Measurements from ENCODE around the gene RNF8. TPM values are rescaled to one million over a fixed set of nuclear protein-coding genes. Genes with fewer than 3 reads are reported as not detected.

The RNF8 gene
- total RNA-seq, 1 experiment from 2014 or later, result 35.9 TPM

DNA sequence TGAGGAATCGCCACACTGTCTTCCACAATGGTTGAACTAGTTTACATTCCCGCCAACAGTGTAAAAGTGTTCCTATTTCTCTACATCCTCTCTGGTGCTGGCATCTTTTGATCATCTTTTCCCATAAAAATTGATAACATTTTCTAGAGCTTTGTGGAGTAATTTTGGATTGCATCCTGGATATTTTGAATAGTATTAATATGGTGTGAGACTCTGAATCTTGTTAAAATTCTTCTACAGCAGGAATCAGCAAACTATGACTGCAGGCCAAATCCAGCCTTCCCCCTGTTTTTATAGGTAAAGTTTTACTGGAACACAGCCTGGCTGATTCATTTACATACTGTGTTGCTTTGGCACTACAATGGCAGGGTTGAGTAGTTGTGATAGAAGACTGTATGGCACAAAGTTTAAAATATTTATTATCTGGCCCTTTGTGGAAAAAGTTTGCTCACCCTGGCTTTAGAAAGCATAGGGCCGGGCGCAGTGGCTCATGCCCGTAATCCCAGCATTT is 15.0 kb upstream of the RNF8 start (continued):
- TF ChIP-seq, protein P1, sequence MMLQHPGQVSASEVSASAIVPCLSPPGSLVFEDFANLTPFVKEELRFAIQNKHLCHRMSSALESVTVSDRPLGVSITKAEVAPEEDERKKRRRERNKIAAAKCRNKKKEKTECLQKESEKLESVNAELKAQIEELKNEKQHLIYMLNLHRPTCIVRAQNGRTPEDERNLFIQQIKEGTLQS (CRISPR knock-in tag; conservative IDR thresholded peaks at IDR 0.05), result no peak
- TF ChIP-seq, protein P2, sequence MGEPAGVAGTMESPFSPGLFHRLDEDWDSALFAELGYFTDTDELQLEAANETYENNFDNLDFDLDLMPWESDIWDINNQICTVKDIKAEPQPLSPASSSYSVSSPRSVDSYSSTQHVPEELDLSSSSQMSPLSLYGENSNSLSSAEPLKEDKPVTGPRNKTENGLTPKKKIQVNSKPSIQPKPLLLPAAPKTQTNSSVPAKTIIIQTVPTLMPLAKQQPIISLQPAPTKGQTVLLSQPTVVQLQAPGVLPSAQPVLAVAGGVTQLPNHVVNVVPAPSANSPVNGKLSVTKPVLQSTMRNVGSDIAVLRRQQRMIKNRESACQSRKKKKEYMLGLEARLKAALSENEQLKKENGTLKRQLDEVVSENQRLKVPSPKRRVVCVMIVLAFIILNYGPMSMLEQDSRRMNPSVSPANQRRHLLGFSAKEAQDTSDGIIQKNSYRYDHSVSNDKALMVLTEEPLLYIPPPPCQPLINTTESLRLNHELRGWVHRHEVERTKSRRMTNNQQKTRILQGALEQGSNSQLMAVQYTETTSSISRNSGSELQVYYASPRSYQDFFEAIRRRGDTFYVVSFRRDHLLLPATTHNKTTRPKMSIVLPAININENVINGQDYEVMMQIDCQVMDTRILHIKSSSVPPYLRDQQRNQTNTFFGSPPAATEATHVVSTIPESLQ (CRISPR knock-in tag; IDR thresholded peaks at IDR 0.05), result no peak
- TF ChIP-seq NR2C2 (CRISPR knock-in tag; IDR thresholded peaks at IDR 0.05) (no peak), ZNF263 (CRISPR knock-in tag; IDR thresholded peaks at IDR 0.05; ENCODE audit: low read depth) (no peak), PRRX2 (CRISPR knock-in tag; IDR thresholded peaks at IDR 0.05) (no peak), CREM (CRISPR knock-in tag; IDR thresholded peaks at IDR 0.05) (no peak)

GRCh38 chr6:37339741-37340638 is 13.8 kb upstream of the RNF8 start:
- ChIA-PET CTCF (interaction anchor here (0.6 to 1.6 kb wide), 2 partner anchors 14 to 708 kb away, joined by 3 to 4 read pairs; no protein-coding TSS in a partner anchor), POLR2A (no interaction called here)
- Mint-ChIP-seq H3K36me3 (no peaks in the 10 kb centered on the region), H3K27me3 (ENCODE audit: low read depth) (no peaks in the 10 kb centered on the region), H3K4me1 (no peaks in the 10 kb centered on the region), H3K4me3 (no peak overlapping the region), H3K27ac (no peak overlapping the region), H3K9me3 (0 out of 2 replicates have a peak, but pooled peaks cover 3% of the 10 kb centered on the region)
- DNase-seq (ENCODE audit: low spot score), result no peak
- ATAC-seq, result no peak
- TF ChIP-seq MYBL2 (CRISPR knock-in tag; IDR thresholded peaks at IDR 0.05), result no peak
- TF ChIP-seq, protein P3, sequence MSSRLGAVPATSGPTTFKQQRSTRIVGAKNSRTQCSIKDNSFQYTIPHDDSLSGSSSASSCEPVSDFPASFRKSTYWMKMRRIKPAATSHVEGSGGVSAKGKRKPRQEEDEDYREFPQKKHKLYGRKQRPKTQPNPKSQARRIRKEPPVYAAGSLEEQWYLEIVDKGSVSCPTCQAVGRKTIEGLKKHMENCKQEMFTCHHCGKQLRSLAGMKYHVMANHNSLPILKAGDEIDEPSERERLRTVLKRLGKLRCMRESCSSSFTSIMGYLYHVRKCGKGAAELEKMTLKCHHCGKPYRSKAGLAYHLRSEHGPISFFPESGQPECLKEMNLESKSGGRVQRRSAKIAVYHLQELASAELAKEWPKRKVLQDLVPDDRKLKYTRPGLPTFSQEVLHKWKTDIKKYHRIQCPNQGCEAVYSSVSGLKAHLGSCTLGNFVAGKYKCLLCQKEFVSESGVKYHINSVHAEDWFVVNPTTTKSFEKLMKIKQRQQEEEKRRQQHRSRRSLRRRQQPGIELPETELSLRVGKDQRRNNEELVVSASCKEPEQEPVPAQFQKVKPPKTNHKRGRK (CRISPR knock-in tag; IDR thresholded peaks at IDR 0.05; ENCODE audit: borderline replicate concordance), result no peak
- TF ChIP-seq ZNF121 (CRISPR knock-in tag; IDR thresholded peaks at IDR 0.05), result no peak
- TF ChIP-seq PRRX2 (CRISPR knock-in tag; IDR thresholded peaks at IDR 0.05), result no peak
- TF ChIP-seq GTF2I (CRISPR knock-in tag; conservative IDR thresholded peaks at IDR 0.05), result no peak
- TF ChIP-seq, protein P4, sequence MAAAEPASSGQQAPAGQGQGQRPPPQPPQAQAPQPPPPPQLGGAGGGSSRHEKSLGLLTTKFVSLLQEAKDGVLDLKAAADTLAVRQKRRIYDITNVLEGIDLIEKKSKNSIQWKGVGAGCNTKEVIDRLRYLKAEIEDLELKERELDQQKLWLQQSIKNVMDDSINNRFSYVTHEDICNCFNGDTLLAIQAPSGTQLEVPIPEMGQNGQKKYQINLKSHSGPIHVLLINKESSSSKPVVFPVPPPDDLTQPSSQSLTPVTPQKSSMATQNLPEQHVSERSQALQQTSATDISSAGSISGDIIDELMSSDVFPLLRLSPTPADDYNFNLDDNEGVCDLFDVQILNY (CRISPR knock-in tag; IDR thresholded peaks at IDR 0.05), result no peak
- TF ChIP-seq CREB1 (CRISPR knock-in tag; IDR thresholded peaks at IDR 0.05), result no peak
- no peak for TF ChIP-seq ATF1 (CRISPR knock-in tag; IDR thresholded peaks at IDR 0.05)
- no peak for TF ChIP-seq ZNF232 (CRISPR knock-in tag; IDR thresholded peaks at IDR 0.05)
- TF ChIP-seq ZNF425 (CRISPR knock-in tag; conservative IDR thresholded peaks at IDR 0.05), result no peak
- TF ChIP-seq IRF1 (CRISPR knock-in tag; IDR thresholded peaks at IDR 0.05), result no peak
- no peak for TF ChIP-seq ZNF263 (CRISPR knock-in tag; IDR thresholded peaks at IDR 0.05; ENCODE audit: low read depth)
- TF ChIP-seq ZNF396 (CRISPR knock-in tag; IDR thresholded peaks at IDR 0.05; ENCODE audit: borderline replicate concordance), result no peak
- no peak for TF ChIP-seq CDX4 (CRISPR knock-in tag; IDR thresholded peaks at IDR 0.05; ENCODE audit: borderline replicate concordance)
- no peak for TF ChIP-seq ZNF416 (CRISPR knock-in tag; IDR thresholded peaks at IDR 0.05)
- TF ChIP-seq ZNF219 (CRISPR knock-in tag; IDR thresholded peaks at IDR 0.05; ENCODE audit: borderline replicate concordance), result no peak
- TF ChIP-seq ETV6 (CRISPR knock-in tag; IDR thresholded peaks at IDR 0.05), result no peak
- no peak for TF ChIP-seq NFATC4 (CRISPR knock-in tag; IDR thresholded peaks at IDR 0.05)
- TF ChIP-seq TCF7 (CRISPR knock-in tag; IDR thresholded peaks at IDR 0.05; ENCODE audit: low read depth), result no peak

All from WTC11 (cell line).